ENCODE results near the gene NEDD9.

The NEDD9 gene

GRCh38 chr6:11143394-11144371, 88.8 kb downstream of the NEDD9 start:
- H2AFZ ChIP-seq (ENCODE audit: low read length), result no peak overlapping the region
- no peak overlapping the region for H3K9ac ChIP-seq (ENCODE audit: low read length)
- no peaks in the 10 kb centered on the region for H3F3A ChIP-seq (ENCODE audit: insufficient read depth, low read length)
- H3K4me3 ChIP-seq (ENCODE audit: low read length), result no peak overlapping the region
- TF ChIP-seq EZH2phosphoT487 (IDR thresholded peaks at IDR 0.05; ENCODE audit: low read length), result no peak
- no peak for TF ChIP-seq EZH2 (optimal IDR thresholded peaks at IDR 0.05; ENCODE audit: low read depth, low read length)
- TF ChIP-seq CTCF (IDR thresholded peaks at IDR 0.05; ENCODE audit: low read length), result no peak
- H3K27ac ChIP-seq (ENCODE audit: low read length), result no peak overlapping the region
- H3K79me2 ChIP-seq (ENCODE audit: low read length), result no peaks in the 10 kb centered on the region
- no peaks in the 10 kb centered on the region for H3K27me3 ChIP-seq (replicated peaks; ENCODE audit: insufficient read depth, low read length)
- no peaks in the 10 kb centered on the region for H3K36me3 ChIP-seq (replicated peaks; ENCODE audit: insufficient read depth, low read length)
- DNase-seq, result no peak
- H3K4me2 ChIP-seq (ENCODE audit: low read depth, low read length), result no peak overlapping the region
- H3K4me1 ChIP-seq (ENCODE audit: low read length), result no peaks in the 10 kb centered on the region
- no peaks in the 10 kb centered on the region for H3K9me3 ChIP-seq (replicated peaks; ENCODE audit: insufficient read depth, low read length)
- H4K20me1 ChIP-seq (ENCODE audit: insufficient read depth, low read length), result no peaks in the 10 kb centered on the region
- no peaks in the 10 kb centered on the region for H3K9me2 ChIP-seq (replicated peaks; ENCODE audit: insufficient read depth, low read length)

GRCh38 chr6:11142296-11143027, 90.0 kb downstream of the NEDD9 start:
- Histone ChIP-seq H2AFZ (ENCODE audit: low read length) (no peak overlapping the region), H3K9me2 (replicated peaks; ENCODE audit: insufficient read depth, low read length) (no peaks in the 10 kb centered on the region), H4K20me1 (ENCODE audit: insufficient read depth, low read length) (no peaks in the 10 kb centered on the region), H3K9ac (ENCODE audit: low read length) (no peak overlapping the region), H3K79me2 (ENCODE audit: low read length) (no peaks in the 10 kb centered on the region), H3K27me3 (replicated peaks; ENCODE audit: insufficient read depth, low read length) (no peaks in the 10 kb centered on the region), H3K4me1 (ENCODE audit: low read length) (no peaks in the 10 kb centered on the region), H3K9me3 (replicated peaks; ENCODE audit: insufficient read depth, low read length) (no peaks in the 10 kb centered on the region), H3K4me2 (ENCODE audit: low read depth, low read length) (no peak overlapping the region), H3K4me3 (ENCODE audit: low read length) (no peak overlapping the region), H3K27ac (ENCODE audit: low read length) (no peak overlapping the region), H3F3A (ENCODE audit: insufficient read depth, low read length) (no peaks in the 10 kb centered on the region), H3K36me3 (replicated peaks; ENCODE audit: insufficient read depth, low read length) (no peaks in the 10 kb centered on the region)
- no peak for TF ChIP-seq EZH2phosphoT487 (IDR thresholded peaks at IDR 0.05; ENCODE audit: low read length)
- no peak for TF ChIP-seq CTCF (IDR thresholded peaks at IDR 0.05; ENCODE audit: low read length)
- no peak for TF ChIP-seq EZH2 (optimal IDR thresholded peaks at IDR 0.05; ENCODE audit: low read depth, low read length)
- no peak for DNase-seq

GRCh38 chr6:11141295-11141694, 91.2 kb downstream of the NEDD9 start:
- H3K4me3 ChIP-seq (ENCODE audit: low read length), result no peak overlapping the region
- H4K20me1 ChIP-seq (ENCODE audit: insufficient read depth, low read length), result no peaks in the 10 kb centered on the region
- no peak overlapping the region for H3K27ac ChIP-seq (ENCODE audit: low read length)
- H3K27me3 ChIP-seq (replicated peaks; ENCODE audit: insufficient read depth, low read length), result no peaks in the 10 kb centered on the region
- H3F3A ChIP-seq (ENCODE audit: insufficient read depth, low read length), result no peaks in the 10 kb centered on the region
- no peak overlapping the region for H2AFZ ChIP-seq (ENCODE audit: low read length)
- no peaks in the 10 kb centered on the region for H3K79me2 ChIP-seq (ENCODE audit: low read length)
- no peaks in the 10 kb centered on the region for H3K4me1 ChIP-seq (ENCODE audit: low read length)
- no peak overlapping the region for H3K4me2 ChIP-seq (ENCODE audit: low read depth, low read length)
- TF ChIP-seq EZH2 (optimal IDR thresholded peaks at IDR 0.05; ENCODE audit: low read depth, low read length) (no peak), CTCF (IDR thresholded peaks at IDR 0.05; ENCODE audit: low read length) (no peak), EZH2phosphoT487 (IDR thresholded peaks at IDR 0.05; ENCODE audit: low read length) (no peak)
- no peak for DNase-seq
- no peak overlapping the region for H3K9ac ChIP-seq (ENCODE audit: low read length)
- no peaks in the 10 kb centered on the region for H3K9me2 ChIP-seq (replicated peaks; ENCODE audit: insufficient read depth, low read length)
- H3K36me3 ChIP-seq (replicated peaks; ENCODE audit: insufficient read depth, low read length), result no peaks in the 10 kb centered on the region
- no peaks in the 10 kb centered on the region for H3K9me3 ChIP-seq (replicated peaks; ENCODE audit: insufficient read depth, low read length)

Data from MM.1S (cell line).